Ascending aorta (tissue), 2 donors: Measurements from ENCODE around the gene NSA2. TPM values are rescaled to one million over a fixed set of nuclear protein-coding genes. Genes with fewer than 3 reads are reported as not detected.

ENCODE experiments used
- DNase-seq, 2 donors: peaks; one replicate each; pipeline ENCODE4 v3.0.0-alpha.2; 2019; ENCODE audit warnings: low spot score in 2 of 2
- H3K27ac ChIP-seq, 2 donors: fragments of 200-600 bp; sonication (generic); one replicate each; pipeline ENCODE4 v1.5.1; 2016 to 2017; ENCODE audit warnings: mild to moderate bottlenecking in 1 of 2
- H3K27me3 ChIP-seq: fragments of 200-600 bp; sonication (generic); one replicate; pipeline ENCODE4 v1.5.1; 2017
- H3K36me3 ChIP-seq, 2 donors: fragments of 200-600 bp; sonication (generic); one replicate each; pipeline ENCODE4 v1.5.1; 2016
- H3K4me1 ChIP-seq, 2 donors: fragments of 200-600 bp; sonication (generic); one replicate each; pipeline ENCODE4 v1.5.1; 2016 to 2017; ENCODE audit warnings: mild to moderate bottlenecking in 1 of 2
- H3K4me3 ChIP-seq, 2 donors: fragments of 200-600 bp; sonication (generic); one replicate each; pipeline ENCODE4 v1.5.1; 2016 to 2017; ENCODE audit warnings: mild to moderate bottlenecking in 1 of 2
- H3K9me3 ChIP-seq, 2 donors: fragments of 200-600 bp; sonication (generic); one replicate each; pipeline ENCODE4 v1.5.1; 2016
- CTCF ChIP-seq, 3 experiments: fragments of 200-600 bp in 2 of 3; fragments of 450-650 bp in 1 of 3; sonication (generic) in 2 of 3; IDR thresholded peaks; one replicate each; pipeline ENCODE4 v1.5.1; 2016 to 2019; ENCODE audit warnings: antibody characterized with exemption in 3 of 3, mild to moderate bottlenecking in 1 of 3, moderate library complexity in 1 of 3
- intact Hi-C: fragments of 100-400 bp; cut with DNase I; formaldehyde crosslinking; loops from one replicate; pipeline ENCODE4 v1.15.1; 2023
- total RNA-seq: library from RNA; depleted of rRNA; stranded (reverse); fragments of >200 nt; gene quantifications from one replicate; pipeline ENCODE4 v1.1.0, GENCODE V29; 2016

Gene NSA2
- total RNA-seq, 1 donor from 2014 or later: 103 TPM

- TF ChIP-seq CTCF (IDR thresholded peaks at IDR 0.05): no peak
- no peaks in the 10 kb centered on the region for H3K27me3 ChIP-seq
- H3K9me3 ChIP-seq: no peaks in the 10 kb centered on the region
- no peak for DNase-seq
- intact Hi-C loops: loop anchor here (2.0 to 10.0 kb wide), 5 partner anchors 79 to 571 kb away; partner anchors contain the start of genes ANKRD31, GCNT4 and HMGCR
- H3K4me1 ChIP-seq: peaks cover 7 to 20% of the 10 kb centered on the region in 2 donors
- H3K4me3 ChIP-seq: peak overlapping the region; percentile 88 to 96
- H3K36me3 ChIP-seq: peaks cover 16 to 17% of the 10 kb centered on the region in 2 donors
- no peak overlapping the region for H3K27ac ChIP-seq
These were observed 1.1 kb upstream of the NSA2 start for GRCh38 chr5:74765929-74766328.

GRCh38 chr5:74766418-74766848, 616 bp upstream of the NSA2 start:
- TF ChIP-seq CTCF (IDR thresholded peaks at IDR 0.05): peak in 2 of 3 experiments; percentile 29 to 40
- no peak for DNase-seq
- no peaks in the 10 kb centered on the region for H3K9me3 ChIP-seq
- intact Hi-C loops: loop anchor here (2.0 to 10.0 kb wide), 5 partner anchors 80 to 571 kb away; partner anchors contain the start of genes ANKRD31, GCNT4 and HMGCR
- H3K36me3 ChIP-seq: peaks cover 21% of the 10 kb centered on the region in 2 donors
- H3K27ac ChIP-seq: peak overlapping the region; percentile 80 to 91
- H3K27me3 ChIP-seq: no peaks in the 10 kb centered on the region
- H3K4me3 ChIP-seq: peak overlapping the region; percentile 88 to 96
- H3K4me1 ChIP-seq: peaks cover 7 to 20% of the 10 kb centered on the region in 2 donors

GRCh38 chr5:74767579-74767913, 497 bp downstream of the NSA2 start:
- peaks cover 7 to 20% of the 10 kb centered on the region in 2 donors for H3K4me1 ChIP-seq
- no peaks in the 10 kb centered on the region for H3K27me3 ChIP-seq
- intact Hi-C loops: loop anchor here (1.0 to 10.0 kb wide), 6 partner anchors 81 to 570 kb away; partner anchors contain the start of genes ANKRD31, GCNT4 and HMGCR
- peak overlapping the region; percentile 80 to 91 for H3K27ac ChIP-seq
- no peaks in the 10 kb centered on the region for H3K9me3 ChIP-seq
- no peak for DNase-seq
- peaks cover 31 to 32% of the 10 kb centered on the region in 2 donors for H3K36me3 ChIP-seq
- H3K4me3 ChIP-seq: peak overlapping the region; percentile 88 to 96
- no peak for TF ChIP-seq CTCF (IDR thresholded peaks at IDR 0.05)

DNA sequence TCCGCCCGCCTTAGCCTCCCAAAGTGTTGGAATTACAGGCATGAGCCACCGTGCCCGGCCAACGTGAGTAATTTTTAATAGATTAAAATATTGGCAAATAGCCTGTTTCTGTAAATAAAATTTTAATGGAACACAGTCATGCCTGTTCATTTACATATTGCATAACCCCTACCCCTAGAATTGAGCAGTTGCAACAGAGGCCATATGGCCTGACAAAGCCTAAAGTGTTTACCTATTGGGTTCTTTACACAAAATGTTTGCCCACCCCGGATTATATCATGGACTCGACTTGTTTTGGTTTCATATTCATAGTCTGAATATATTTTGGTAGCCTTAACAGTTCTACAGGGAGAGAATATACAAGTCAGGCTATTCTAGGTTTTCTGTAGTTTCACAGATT, 5.3 kb downstream of the NSA2 start:
- H3K9me3 ChIP-seq: no peaks in the 10 kb centered on the region
- DNase-seq: no peak
- no peak overlapping the region for H3K4me3 ChIP-seq
- no peak for TF ChIP-seq CTCF (IDR thresholded peaks at IDR 0.05)
- H3K4me1 ChIP-seq: peaks cover 0 to 5% of the 10 kb centered on the region in 2 donors
- peaks cover 55 to 76% of the 10 kb centered on the region in 2 donors for H3K36me3 ChIP-seq
- H3K27me3 ChIP-seq: no peaks in the 10 kb centered on the region
- H3K27ac ChIP-seq: no peak overlapping the region
- intact Hi-C loops: no loop called here

DNA sequence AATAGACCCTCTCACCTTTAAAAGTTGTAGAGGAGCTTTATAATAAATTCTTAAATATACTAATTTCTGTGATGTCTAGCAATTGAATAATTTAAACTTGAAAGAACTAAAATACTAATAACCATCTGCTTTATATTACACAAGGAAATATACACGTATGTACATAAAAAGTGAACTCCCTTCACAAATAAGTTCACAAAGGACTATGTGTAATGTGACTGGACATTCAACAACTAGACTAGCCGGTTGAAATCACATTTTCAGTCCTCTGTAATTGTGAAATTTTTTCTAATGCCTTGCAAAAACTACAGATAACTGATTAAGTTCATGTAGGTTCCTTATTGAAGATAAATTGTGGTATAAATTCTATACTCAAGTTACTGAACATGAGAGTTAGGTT, 11.6 kb downstream of the NSA2 start:
- Histone ChIP-seq H3K4me1 (no peaks in the 10 kb centered on the region), H3K27ac (no peak overlapping the region), H3K27me3 (no peaks in the 10 kb centered on the region), H3K9me3 (no peaks in the 10 kb centered on the region), H3K4me3 (no peak overlapping the region), H3K36me3 (peaks cover 15 to 38% of the 10 kb centered on the region in 2 donors)
- no peak for TF ChIP-seq CTCF (IDR thresholded peaks at IDR 0.05)
- intact Hi-C loops: no loop called here
- DNase-seq: no peak

DNA sequence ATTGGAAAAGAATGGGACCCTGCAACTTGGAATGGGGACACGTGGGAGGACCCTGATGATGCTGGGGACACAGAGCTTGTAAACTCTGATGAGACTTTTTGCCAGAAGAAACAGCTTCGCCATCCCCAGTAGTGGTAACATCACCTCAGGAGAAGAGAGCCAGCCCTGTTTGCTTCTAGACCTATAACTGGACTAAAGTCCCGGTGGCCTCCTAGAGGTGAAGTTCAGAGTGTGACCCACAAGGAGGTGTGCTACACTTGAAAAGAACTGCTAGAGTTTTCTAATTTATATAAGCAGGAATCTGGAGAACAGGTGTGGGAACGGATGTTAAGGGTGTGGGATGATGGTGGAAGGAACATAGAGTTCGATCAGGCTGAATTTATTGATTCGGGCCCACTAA, 19.8 kb downstream of the NSA2 start:
- Histone ChIP-seq H3K4me1 (no peaks in the 10 kb centered on the region), H3K27ac (no peak overlapping the region), H3K27me3 (no peaks in the 10 kb centered on the region), H3K36me3 (no peaks in the 10 kb centered on the region), H3K4me3 (no peak overlapping the region), H3K9me3 (no peaks in the 10 kb centered on the region)
- intact Hi-C loops: no loop called here
- no peak for TF ChIP-seq CTCF (IDR thresholded peaks at IDR 0.05)
- DNase-seq: no peak
